ENCODE data around the gene GUCY1A1.

GUCY1A1 gene

GRCh38 chr4:155769090-155769489 is 102.4 kb downstream of the GUCY1A1 start:
- no peak overlapping the region for H3K27ac ChIP-seq (ENCODE audit: low read length)
- no peaks in the 10 kb centered on the region for H3K9me3 ChIP-seq (ENCODE audit: insufficient read depth, low read depth, low read length)
- no peaks in the 10 kb centered on the region for H3K4me1 ChIP-seq (ENCODE audit: insufficient read depth, low read length)
- H3K36me3 ChIP-seq (ENCODE audit: insufficient read depth, low read depth, low read length): no peaks in the 10 kb centered on the region
- H3K27me3 ChIP-seq (ENCODE audit: insufficient read depth, low read length): no peaks in the 10 kb centered on the region; the same call in 1 of the 2 replicates
- H3K4me3 ChIP-seq (ENCODE audit: low read length): no peak overlapping the region
- H3K9ac ChIP-seq (ENCODE audit: low read depth, low read length): no peak overlapping the region

- no peaks in the 10 kb centered on the region for H3K36me3 ChIP-seq (ENCODE audit: insufficient read depth, low read depth, low read length)
- no peak overlapping the region for H3K4me3 ChIP-seq (ENCODE audit: low read length)
- no peak overlapping the region for H3K27ac ChIP-seq (ENCODE audit: low read length)
- no peaks in the 10 kb centered on the region for H3K27me3 ChIP-seq (ENCODE audit: insufficient read depth, low read length)
- no peaks in the 10 kb centered on the region for H3K9me3 ChIP-seq (ENCODE audit: insufficient read depth, low read depth, low read length)
- H3K4me1 ChIP-seq (ENCODE audit: insufficient read depth, low read length): no peaks in the 10 kb centered on the region
- H3K9ac ChIP-seq (ENCODE audit: low read depth, low read length): no peak overlapping the region
These were observed 106.0 kb downstream of the GUCY1A1 start for GRCh38 chr4:155772459-155773195.

- no peaks in the 10 kb centered on the region for H3K9me3 ChIP-seq (ENCODE audit: insufficient read depth, low read depth, low read length)
- H3K36me3 ChIP-seq (ENCODE audit: insufficient read depth, low read depth, low read length): no peaks in the 10 kb centered on the region
- H3K9ac ChIP-seq (ENCODE audit: low read depth, low read length): no peak overlapping the region
- no peak overlapping the region for H3K4me3 ChIP-seq (ENCODE audit: low read length)
- no peaks in the 10 kb centered on the region for H3K27me3 ChIP-seq (ENCODE audit: insufficient read depth, low read length)
- H3K27ac ChIP-seq (ENCODE audit: low read length): no peak overlapping the region
- no peaks in the 10 kb centered on the region for H3K4me1 ChIP-seq (ENCODE audit: insufficient read depth, low read length)
These were observed 106.7 kb downstream of the GUCY1A1 start for GRCh38 chr4:155773196-155773800.

GRCh38 chr4:155774033-155774432 is 107.4 kb downstream of the GUCY1A1 start:
- no peaks in the 10 kb centered on the region for H3K4me1 ChIP-seq (ENCODE audit: insufficient read depth, low read length)
- H3K27ac ChIP-seq (ENCODE audit: low read length): no peak overlapping the region
- H3K4me3 ChIP-seq (ENCODE audit: low read length): no peak overlapping the region
- H3K27me3 ChIP-seq (ENCODE audit: insufficient read depth, low read length): no peaks in the 10 kb centered on the region
- no peaks in the 10 kb centered on the region for H3K36me3 ChIP-seq (ENCODE audit: insufficient read depth, low read depth, low read length)
- no peaks in the 10 kb centered on the region for H3K9me3 ChIP-seq (ENCODE audit: insufficient read depth, low read depth, low read length)
- no peak overlapping the region for H3K9ac ChIP-seq (ENCODE audit: low read depth, low read length)

- H3K4me3 ChIP-seq (ENCODE audit: low read length): no peak overlapping the region
- no peak overlapping the region for H3K27ac ChIP-seq (ENCODE audit: low read length)
- no peaks in the 10 kb centered on the region for H3K9me3 ChIP-seq (ENCODE audit: insufficient read depth, low read depth, low read length)
- H3K4me1 ChIP-seq (ENCODE audit: insufficient read depth, low read length): 0 out of 2 replicates have a peak, but pooled peaks cover 3% of the 10 kb centered on the region
- H3K27me3 ChIP-seq (ENCODE audit: insufficient read depth, low read length): no peaks in the 10 kb centered on the region
- H3K36me3 ChIP-seq (ENCODE audit: insufficient read depth, low read depth, low read length): no peaks in the 10 kb centered on the region
- H3K9ac ChIP-seq (ENCODE audit: low read depth, low read length): no peak overlapping the region
These were observed 111.5 kb downstream of the GUCY1A1 start for GRCh38 chr4:155777971-155778735.

- no peak overlapping the region for H3K9ac ChIP-seq (ENCODE audit: low read depth, low read length)
- H3K9me3 ChIP-seq (ENCODE audit: insufficient read depth, low read depth, low read length): no peaks in the 10 kb centered on the region
- no peak overlapping the region for H3K27ac ChIP-seq (ENCODE audit: low read length)
- H3K4me1 ChIP-seq (ENCODE audit: insufficient read depth, low read length): 0 out of 2 replicates have a peak, but pooled peaks cover 3% of the 10 kb centered on the region
- no peaks in the 10 kb centered on the region for H3K36me3 ChIP-seq (ENCODE audit: insufficient read depth, low read depth, low read length)
- no peaks in the 10 kb centered on the region for H3K27me3 ChIP-seq (ENCODE audit: insufficient read depth, low read length)
- no peak overlapping the region for H3K4me3 ChIP-seq (ENCODE audit: low read length)
These were observed 114.1 kb downstream of the GUCY1A1 start for GRCh38 chr4:155780775-155781174.

GRCh38 chr4:155781249-155781831 is 114.7 kb downstream of the GUCY1A1 start:
- Histone ChIP-seq H3K4me3 (ENCODE audit: low read length) (no peak overlapping the region), H3K27ac (ENCODE audit: low read length) (no peak overlapping the region), H3K9ac (ENCODE audit: low read depth, low read length) (no peak overlapping the region), H3K27me3 (ENCODE audit: insufficient read depth, low read length) (no peaks in the 10 kb centered on the region), H3K4me1 (ENCODE audit: insufficient read depth, low read length) (0 out of 2 replicates have a peak, but pooled peaks cover 3% of the 10 kb centered on the region), H3K36me3 (ENCODE audit: insufficient read depth, low read depth, low read length) (no peaks in the 10 kb centered on the region), H3K9me3 (ENCODE audit: insufficient read depth, low read depth, low read length) (no peaks in the 10 kb centered on the region)
